Neuronal stem cell (in vitro differentiated cells): Measurements from ENCODE around the gene DPH1.

ENCODE experiments used
- DNase-seq: peaks from one replicate; pipeline ENCODE4 v3.0.0-alpha.2; 2013; ENCODE audit warnings: low spot score
- H2AFZ ChIP-seq: one replicate; pipeline ENCODE4 v1.6.1; 2013; ENCODE audit warnings: mild to moderate bottlenecking, low read length, inconsistent platforms
- H2AK5ac ChIP-seq: 2 replicates; pipeline ENCODE4 v1.6.1; 2013; ENCODE audit warnings: low read depth, mild to moderate bottlenecking, inconsistent platforms, low read length, moderate library complexity, mixed read lengths
- H2BK120ac ChIP-seq: 2 replicates; pipeline ENCODE4 v1.6.1; 2013; ENCODE audit warnings: low read depth, mild to moderate bottlenecking, inconsistent platforms, low read length, moderate library complexity, mixed read lengths
- H2BK12ac ChIP-seq: one replicate; pipeline ENCODE4 v1.6.1; 2013; ENCODE audit warnings: low read length, inconsistent platforms
- H2BK15ac ChIP-seq: 2 replicates; pipeline ENCODE4 v1.6.1; 2013; ENCODE audit warnings: mild to moderate bottlenecking, low read length, inconsistent platforms, mixed read lengths
- H2BK5ac ChIP-seq: one replicate; pipeline ENCODE4 v1.6.1; 2013; ENCODE audit warnings: inconsistent platforms, mild to moderate bottlenecking, low read length, moderate library complexity
- H3K14ac ChIP-seq: one replicate; pipeline ENCODE4 v1.6.1; 2013; ENCODE audit warnings: low read length, inconsistent platforms
- H3K18ac ChIP-seq: 2 replicates; pipeline ENCODE4 v1.6.1; 2013; ENCODE audit warnings: low read length, inconsistent platforms
- H3K23ac ChIP-seq: 2 replicates; pipeline ENCODE4 v1.6.1; 2013; ENCODE audit warnings: low read depth, mild to moderate bottlenecking, mixed read lengths, low read length, inconsistent platforms; ENCODE audit not compliant: poor library complexity
- H3K27ac ChIP-seq: replicated peaks from 3 replicates; pipeline ENCODE4 v1.5.1; 2013; ENCODE audit warnings: low read length, inconsistent platforms
- H3K27me3 ChIP-seq, 3 experiments: 2 replicates each; pipeline ENCODE4 v1.6.1; 2013; ENCODE audit warnings: low read length in 3 of 3, mild to moderate bottlenecking in 2 of 3, inconsistent platforms in 1 of 3, low read depth in 1 of 3, mixed read lengths in 1 of 3, moderate library complexity in 1 of 3; ENCODE audit not compliant: control insufficient read depth in 3 of 3, insufficient read depth in 3 of 3
- H3K36me3 ChIP-seq, 2 donors: replicated peaks in 1 of 2; 2 replicates each; pipeline ENCODE4 v1.6.1; 2013; ENCODE audit warnings: low read length in 2 of 2; ENCODE audit not compliant: control insufficient read depth in 2 of 2, insufficient read depth in 2 of 2
- H3K4ac ChIP-seq: 2 replicates; pipeline ENCODE4 v1.6.1; 2013; ENCODE audit warnings: inconsistent platforms, mild to moderate bottlenecking, low read length, moderate library complexity
- H3K4me1 ChIP-seq, 2 donors: 1 replicate in 1 of 2; 2 replicates in 1 of 2; pipeline ENCODE4 v1.6.1; 2013; ENCODE audit warnings: low read length in 2 of 2, low read depth in 1 of 2; ENCODE audit not compliant: control insufficient read depth in 2 of 2, insufficient read depth in 1 of 2
- H3K4me2 ChIP-seq: one replicate; pipeline ENCODE4 v1.6.1; 2013; ENCODE audit warnings: mild to moderate bottlenecking, low read length, inconsistent platforms; ENCODE audit not compliant: insufficient read depth, poor library complexity, severe bottlenecking
- H3K4me3 ChIP-seq, 2 donors: 2 replicates each; pipeline ENCODE4 v1.5.1; 2013; ENCODE audit warnings: low read length in 2 of 2, mild to moderate bottlenecking in 2 of 2, inconsistent platforms in 1 of 2, moderate library complexity in 1 of 2
- H3K79me1 ChIP-seq: one replicate; pipeline ENCODE4 v1.6.1; 2013; ENCODE audit warnings: low read depth, mild to moderate bottlenecking, inconsistent platforms, low read length, moderate library complexity
- H3K9ac ChIP-seq: one replicate; pipeline ENCODE4 v1.6.1; 2013; ENCODE audit warnings: mild to moderate bottlenecking, low read depth, low read length, inconsistent platforms; ENCODE audit not compliant: poor library complexity
- H3K9me3 ChIP-seq, 2 donors: replicated peaks in 1 of 2; 2 replicates each; pipeline versions ENCODE3 to v1.6.1; 2013; ENCODE audit warnings: low read length in 2 of 2, mild to moderate bottlenecking in 2 of 2, inconsistent platforms in 1 of 2, low read depth in 1 of 2, mixed read lengths in 1 of 2, moderate library complexity in 1 of 2; ENCODE audit not compliant: control insufficient read depth in 2 of 2, insufficient read depth in 1 of 2
- H4K8ac ChIP-seq: one replicate; pipeline ENCODE4 v1.6.1; 2013; ENCODE audit warnings: low read depth, mild to moderate bottlenecking, inconsistent platforms, low read length, moderate library complexity
- H4K91ac ChIP-seq: one replicate; pipeline ENCODE4 v1.6.1; 2013; ENCODE audit warnings: low read length, low read depth, mild to moderate bottlenecking, inconsistent platforms; ENCODE audit not compliant: poor library complexity
- WGBS, 2 donors: extraction: QIAGEN DNeasy Blood & Tissue Kit; methylation state at CpG; one replicate each; pipeline ENCODE4 v1.1.7; 2013; ENCODE audit warnings: missing lambda C conversion rate in 2 of 2, mixed read lengths in 1 of 2; ENCODE audit not compliant: insufficient read length in 2 of 2, insufficient replicate concordance in 1 of 2; ENCODE audit errors: extremely low coverage in 2 of 2; 5-methylcytosine and 5-hydroxymethylcytosine counted together

DPH1 gene

GRCh38 chr17:2076087-2076984 is 46.4 kb downstream of the DPH1 start:
- Histone ChIP-seq H3K9me3 (no peaks in the 10 kb centered on the region), H3K18ac (peak overlapping the region; percentile 8), H3K4me2 (no peak overlapping the region), H2BK5ac (peak overlapping the region; percentile 14), H3K4me3 (no peak overlapping the region), H2BK15ac (no peak overlapping the region), H3K4me1 (peaks cover 0 to 2% of the 10 kb centered on the region in 2 donors), H3K14ac (no peak overlapping the region), H3K23ac (peak overlapping the region; percentile 66), H3K36me3 (peaks cover 16 to 79% of the 10 kb centered on the region in 2 donors), H3K79me1 (no peaks in the 10 kb centered on the region), H2AK5ac (no peak overlapping the region), H2BK12ac (no peak overlapping the region), H4K91ac (no peak overlapping the region), H2BK120ac (no peak overlapping the region), H3K27ac (no peak overlapping the region), H4K8ac (no peak overlapping the region), H3K27me3 (no peaks in the 10 kb centered on the region), H2AFZ (no peak overlapping the region), H3K9ac (no peak overlapping the region), H3K4ac (no peak overlapping the region)
- DNase-seq, result no peak
- no CpG with 5 or more reads among the region's 17 CpGs for WGBS, 2 donors

GRCh38 chr17:2077040-2077439 is 47.1 kb downstream of the DPH1 start:
- Histone ChIP-seq H2BK5ac (peak overlapping the region; percentile 14), H3K23ac (peak overlapping the region; percentile 66), H3K18ac (no peak overlapping the region), H3K9ac (no peak overlapping the region), H2AFZ (no peak overlapping the region), H3K14ac (no peak overlapping the region), H3K4me3 (no peak overlapping the region), H2BK12ac (no peak overlapping the region), H4K91ac (no peak overlapping the region), H2AK5ac (no peak overlapping the region), H2BK120ac (no peak overlapping the region), H3K9me3 (no peaks in the 10 kb centered on the region), H3K27ac (no peak overlapping the region), H3K4me1 (peaks cover 0 to 2% of the 10 kb centered on the region in 2 donors), H3K27me3 (no peaks in the 10 kb centered on the region), H3K4me2 (no peak overlapping the region), H3K79me1 (no peaks in the 10 kb centered on the region), H2BK15ac (no peak overlapping the region), H3K36me3 (peaks cover 22 to 80% of the 10 kb centered on the region in 2 donors), H4K8ac (no peak overlapping the region), H3K4ac (no peak overlapping the region)
- no peak for DNase-seq
- no CpG with 5 or more reads among the region's 8 CpGs for WGBS, 2 donors

- H2BK120ac ChIP-seq, result no peak overlapping the region
- no peak overlapping the region for H2BK5ac ChIP-seq
- no peak overlapping the region for H3K23ac ChIP-seq
- no peak overlapping the region for H2AK5ac ChIP-seq
- peaks cover 27 to 76% of the 10 kb centered on the region in 2 donors for H3K36me3 ChIP-seq
- no peak overlapping the region for H3K4ac ChIP-seq
- peaks cover 0 to 2% of the 10 kb centered on the region in 2 donors for H3K4me1 ChIP-seq
- no peak overlapping the region for H2AFZ ChIP-seq
- H2BK12ac ChIP-seq, result no peak overlapping the region
- H3K4me3 ChIP-seq, result no peak overlapping the region
- DNase-seq, result no peak
- H4K8ac ChIP-seq, result no peak overlapping the region
- no CpG with 5 or more reads among the region's 9 CpGs for WGBS, 2 donors
- H3K18ac ChIP-seq, result no peak overlapping the region
- no peak overlapping the region for H3K27ac ChIP-seq
- H3K9me3 ChIP-seq, result no peaks in the 10 kb centered on the region
- no peak overlapping the region for H3K9ac ChIP-seq
- no peak overlapping the region for H4K91ac ChIP-seq
- no peak overlapping the region for H3K14ac ChIP-seq
- no peak overlapping the region for H3K4me2 ChIP-seq
- H3K27me3 ChIP-seq, result peaks cover 0 to 2% (median 0%) of the 10 kb centered on the region in 3 experiments
- H3K79me1 ChIP-seq, result no peaks in the 10 kb centered on the region
- no peak overlapping the region for H2BK15ac ChIP-seq
Measured at GRCh38 chr17:2081564-2081963, 51.6 kb downstream of the DPH1 start.

GRCh38 chr17:2082003-2082781 is 52.2 kb downstream of the DPH1 start:
- Histone ChIP-seq H3K36me3 (peaks cover 25 to 70% of the 10 kb centered on the region in 2 donors), H3K27me3 (peaks cover 0 to 2% (median 0%) of the 10 kb centered on the region in 3 experiments), H2BK120ac (no peak overlapping the region), H3K4me1 (peaks cover 0 to 2% of the 10 kb centered on the region in 2 donors), H3K4ac (no peak overlapping the region), H3K4me2 (no peak overlapping the region), H3K9ac (peak overlapping the region; percentile 73), H3K14ac (no peak overlapping the region), H2AK5ac (no peak overlapping the region), H3K4me3 (no peak overlapping the region), H4K8ac (no peak overlapping the region), H4K91ac (no peak overlapping the region), H2BK15ac (no peak overlapping the region), H3K9me3 (no peaks in the 10 kb centered on the region), H3K79me1 (no peaks in the 10 kb centered on the region), H3K23ac (peak overlapping the region; percentile 8), H2BK12ac (no peak overlapping the region), H2AFZ (no peak overlapping the region), H3K27ac (no peak overlapping the region), H2BK5ac (no peak overlapping the region), H3K18ac (no peak overlapping the region)
- no CpG with 5 or more reads among the region's 9 CpGs for WGBS, 2 donors
- DNase-seq, result no peak
